Suprapubic skin (tissue), 4 donors: Measurements from ENCODE around the gene GRAMD4.

Experiments used
- EP300 ChIP-seq: sonication (generic); formaldehyde crosslinking; IDR thresholded peaks from one replicate; pipeline ENCODE4 v1.6.1; 2017; ENCODE audit warnings: antibody characterized with exemption
- POLR2A ChIP-seq, 2 donors: fragments of 450-650 bp; IDR thresholded peaks; one replicate each; pipeline ENCODE4 v1.6.1; 2017; ENCODE audit warnings: antibody characterized with exemption in 2 of 2, mild to moderate bottlenecking in 2 of 2, moderate library complexity in 2 of 2
- POLR2AphosphoS5 ChIP-seq, 3 donors: sonication (generic); formaldehyde crosslinking; IDR thresholded peaks; one replicate each; pipeline ENCODE4 v1.6.1; 2017; ENCODE audit warnings: antibody characterized with exemption in 3 of 3

DNA sequence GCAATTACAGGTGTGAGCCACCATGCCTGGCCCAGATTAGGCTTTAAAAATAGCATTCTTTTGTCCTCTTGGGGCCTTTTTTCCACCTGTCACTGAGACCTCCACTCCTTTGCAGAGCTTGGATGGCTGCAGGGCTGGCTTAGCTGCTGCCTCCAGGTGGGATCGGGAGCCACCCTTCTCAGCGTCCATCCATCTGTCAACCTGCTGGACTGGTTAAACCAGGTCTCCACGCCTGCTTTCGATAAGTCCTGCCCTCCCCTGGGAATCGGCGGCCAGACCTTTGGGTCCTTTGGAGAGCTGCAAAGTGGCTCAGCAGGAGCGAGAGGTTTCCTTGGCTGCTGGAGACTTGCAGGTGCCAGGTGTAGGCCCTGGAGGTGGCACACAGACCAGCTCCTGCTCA is 23.4 kb upstream of the GRAMD4 start:
- TF ChIP-seq POLR2A (IDR thresholded peaks at IDR 0.05) (no peak), EP300 (no peak), POLR2AphosphoS5 (IDR thresholded peaks at IDR 0.05) (no peak)
